Esophagus squamous epithelium (tissue), 5 donors: ENCODE measurements around the gene TTC8. TPM values are rescaled to one million over a fixed set of nuclear protein-coding genes. Genes with fewer than 3 reads are reported as not detected.

ENCODE experiments used
- DNase-seq: peaks from one replicate; lab custom pipeline; 2025; lab: John Stamatoyannopoulos, UW
- H3K27ac ChIP-seq, 4 donors: fragments of 200-600 bp; sonication (generic); one replicate each; pipeline ENCODE4 v1.5.1; 2016 to 2019; ENCODE audit warnings: mild to moderate bottlenecking in 1 of 4
- H3K27me3 ChIP-seq, 4 donors: fragments of 200-600 bp; sonication (generic); 1 replicate in 3 of 4; 2 replicates in 1 of 4; pipeline versions ENCODE4 v1.5.1 to v1.6.0; 2017 to 2021; ENCODE audit warnings: antibody characterized with exemption in 1 of 4
- H3K36me3 ChIP-seq, 3 donors: fragments of 200-600 bp; sonication (generic); one replicate each; pipeline ENCODE4 v1.5.1; 2016 to 2019
- H3K4me1 ChIP-seq, 3 donors: fragments of 200-600 bp; sonication (generic); one replicate each; pipeline ENCODE4 v1.5.1; 2017 to 2019
- H3K4me3 ChIP-seq, 4 donors: fragments of 200-600 bp; sonication (generic); 1 replicate in 3 of 4; 2 replicates in 1 of 4; pipeline ENCODE4 v1.5.1; 2016 to 2019; ENCODE audit warnings: mild to moderate bottlenecking in 2 of 4, moderate library complexity in 1 of 4
- H3K9me3 ChIP-seq, 3 donors: fragments of 200-600 bp; sonication (generic); one replicate each; pipeline ENCODE4 v1.5.1; 2016 to 2019
- CTCF ChIP-seq, 6 experiments: fragments of 450-650 bp in 4 of 6; fragments of 200-600 bp in 2 of 6; sonication (generic) in 2 of 6; IDR thresholded peaks; one replicate each; pipeline ENCODE4 v1.5.1; 2016 to 2019; ENCODE audit warnings: antibody characterized with exemption in 6 of 6, mild to moderate bottlenecking in 4 of 6, moderate library complexity in 4 of 6
- POLR2A ChIP-seq, 4 donors: fragments of 450-650 bp; IDR thresholded peaks; one replicate each; pipeline ENCODE4 v1.6.1; 2017; ENCODE audit warnings: antibody characterized with exemption in 4 of 4, mild to moderate bottlenecking in 4 of 4, moderate library complexity in 3 of 4
- WGBS, 2 donors: methylation state at CpG; one replicate each; pipeline ENCODE4 v1.1.5; 2018; 5-methylcytosine and 5-hydroxymethylcytosine counted together
- intact Hi-C: fragments of 100-400 bp; cut with DNase I; formaldehyde crosslinking; loops from one replicate; pipeline ENCODE4 v1.15.0; 2022
- total RNA-seq, 4 donors: library from RNA; depleted of rRNA; stranded (reverse); fragments of >200 nt; gene quantifications; one replicate each; pipeline ENCODE4 v1.1.0, GENCODE V29; 2016
- donor health status: DM: yes; HTN: yes; CAD: no.

Gene TTC8
- total RNA-seq, 4 donors from 2014 or later = 13.0 to 17.2 (median 15.8) TPM

DNA sequence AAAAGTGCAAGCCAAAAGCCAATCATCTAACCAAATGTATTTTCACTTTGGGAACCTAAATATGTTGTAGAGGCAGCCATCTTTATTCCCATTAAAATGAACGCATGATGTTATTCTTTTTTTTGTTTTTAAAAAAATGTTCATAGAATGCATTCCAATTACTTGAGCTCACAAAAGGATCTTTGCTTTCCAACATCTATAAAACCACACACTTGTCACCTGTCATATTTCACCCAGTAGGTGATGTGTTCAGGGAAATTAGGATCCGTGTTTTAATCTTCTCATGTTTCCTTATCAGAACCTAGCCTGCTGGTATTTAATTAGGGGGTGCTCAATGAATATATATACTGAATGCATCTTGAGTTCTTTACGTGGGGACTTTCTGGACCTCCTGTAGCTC lies 13.6 kb downstream of the TTC8 start:
- TF ChIP-seq POLR2A (IDR thresholded peaks at IDR 0.05) = no peak
- TF ChIP-seq CTCF (IDR thresholded peaks at IDR 0.05) = no peak
- no peak overlapping the region for H3K27ac ChIP-seq
- no peak for DNase-seq
- no peaks in the 10 kb centered on the region for H3K9me3 ChIP-seq
- peaks cover 0 to 22% (median 4%) of the 10 kb centered on the region in 3 donors for H3K4me1 ChIP-seq
- H3K27me3 ChIP-seq = no peaks in the 10 kb centered on the region
- intact Hi-C loops = no loop called here
- H3K36me3 ChIP-seq = peaks cover 0 to 8% (median 0%) of the 10 kb centered on the region in 3 donors
- 92 to 95% methylated on average over 3 of the region's 3 CpGs for WGBS, 2 donors
- no peak overlapping the region for H3K4me3 ChIP-seq

DNA sequence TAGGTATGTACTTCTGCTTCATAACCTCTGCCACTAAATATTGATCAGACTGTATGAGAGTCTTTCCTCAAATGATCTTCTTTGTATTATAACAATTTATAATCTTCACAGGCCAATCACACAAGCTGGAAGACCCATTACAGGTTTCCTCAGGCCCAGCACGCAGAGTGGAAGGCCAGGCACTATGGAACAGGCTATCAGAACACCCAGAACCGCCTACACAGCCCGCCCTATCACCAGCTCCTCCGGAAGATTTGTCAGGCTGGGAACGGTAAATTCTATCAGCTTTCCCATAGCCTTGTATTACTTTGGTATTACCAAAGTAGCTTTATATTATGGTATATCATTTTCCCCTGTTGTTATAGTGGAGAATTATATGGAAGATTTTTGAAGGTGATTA lies 16.5 kb downstream of the TTC8 start:
- no peaks in the 10 kb centered on the region for H3K27me3 ChIP-seq
- no peak overlapping the region for H3K27ac ChIP-seq
- no peaks in the 10 kb centered on the region for H3K9me3 ChIP-seq
- H3K36me3 ChIP-seq = peaks cover 0 to 20% (median 0%) of the 10 kb centered on the region in 3 donors
- peaks cover 0 to 4% (median 0%) of the 10 kb centered on the region in 3 donors for H3K4me1 ChIP-seq
- WGBS, 2 donors = 93 to 98% methylated on average over 5 of the region's 5 CpGs
- DNase-seq = no peak
- TF ChIP-seq CTCF (IDR thresholded peaks at IDR 0.05) = no peak
- no peak for TF ChIP-seq POLR2A (IDR thresholded peaks at IDR 0.05)
- no peak overlapping the region for H3K4me3 ChIP-seq
- intact Hi-C loops = no loop called here

DNA sequence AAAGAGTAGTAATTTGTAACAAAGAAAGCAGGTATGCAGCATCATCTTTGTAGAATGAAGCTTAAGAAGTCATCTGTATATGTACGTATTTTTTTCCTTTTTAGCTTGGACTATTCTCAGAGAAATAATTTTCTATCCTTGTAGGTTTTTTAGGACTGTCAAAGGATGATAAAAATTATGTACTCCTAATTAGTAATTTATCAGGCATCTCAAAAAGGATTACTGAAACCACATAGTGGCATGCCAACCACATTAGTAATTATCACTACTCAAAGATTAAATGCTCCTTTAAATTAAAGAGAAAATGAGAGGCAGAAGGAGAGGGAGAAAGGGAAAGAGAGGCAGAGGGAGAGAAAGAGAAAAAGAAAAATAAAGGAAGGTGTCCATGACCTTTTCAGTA lies 17.3 kb downstream of the TTC8 start:
- TF ChIP-seq POLR2A (IDR thresholded peaks at IDR 0.05) = no peak
- TF ChIP-seq CTCF (IDR thresholded peaks at IDR 0.05) = no peak
- no peaks in the 10 kb centered on the region for H3K9me3 ChIP-seq
- H3K4me1 ChIP-seq = no peaks in the 10 kb centered on the region
- intact Hi-C loops = no loop called here
- no peak overlapping the region for H3K4me3 ChIP-seq
- DNase-seq = no peak
- no peaks in the 10 kb centered on the region for H3K27me3 ChIP-seq
- H3K27ac ChIP-seq = no peak overlapping the region
- peaks cover 0 to 22% (median 0%) of the 10 kb centered on the region in 3 donors for H3K36me3 ChIP-seq
- 73 to 85% methylated on average over 1 of the region's 1 CpG for WGBS, 2 donors

GRCh38 chr14:88842414-88842813 lies 18.0 kb downstream of the TTC8 start:
- no peaks in the 10 kb centered on the region for H3K9me3 ChIP-seq
- no peaks in the 10 kb centered on the region for H3K4me1 ChIP-seq
- intact Hi-C loops = no loop called here
- no peak for DNase-seq
- TF ChIP-seq POLR2A (IDR thresholded peaks at IDR 0.05) = no peak
- TF ChIP-seq CTCF (IDR thresholded peaks at IDR 0.05) = no peak
- H3K4me3 ChIP-seq = no peak overlapping the region
- peaks cover 0 to 25% (median 0%) of the 10 kb centered on the region in 3 donors for H3K36me3 ChIP-seq
- 71 to 88% methylated on average over 1 of the region's 1 CpG for WGBS, 2 donors
- H3K27me3 ChIP-seq = no peaks in the 10 kb centered on the region
- no peak overlapping the region for H3K27ac ChIP-seq

- Histone ChIP-seq H3K9me3 (no peaks in the 10 kb centered on the region), H3K36me3 (peaks cover 0 to 25% (median 0%) of the 10 kb centered on the region in 3 donors), H3K4me1 (no peaks in the 10 kb centered on the region), H3K27me3 (no peaks in the 10 kb centered on the region), H3K4me3 (no peak overlapping the region), H3K27ac (no peak overlapping the region)
- TF ChIP-seq POLR2A (IDR thresholded peaks at IDR 0.05) = no peak
- no peak for DNase-seq
- intact Hi-C loops = no loop called here
- 73 to 75% methylated on average over 2 of the region's 2 CpGs for WGBS, 2 donors
These were observed 20.6 kb downstream of the TTC8 start for GRCh38 chr14:88844980-88845491.

DNA sequence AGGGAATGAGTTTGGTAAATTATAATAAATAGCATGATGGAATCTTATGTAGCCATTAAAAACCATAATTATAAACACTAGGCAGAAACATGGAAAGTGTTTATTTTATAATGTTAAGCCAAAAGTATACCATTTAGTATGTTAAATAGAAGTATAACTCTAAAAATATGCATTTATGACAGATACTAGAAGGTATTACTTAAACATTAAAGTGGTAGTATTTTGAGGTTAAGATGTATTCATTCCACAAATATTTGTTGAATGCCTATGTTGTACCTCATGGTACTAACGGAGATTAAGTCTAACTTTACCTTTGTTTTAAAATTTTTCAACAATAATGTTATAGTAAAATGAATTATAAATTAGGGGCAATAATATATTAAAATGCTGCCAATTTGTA lies 24.1 kb downstream of the TTC8 start:
- peaks cover 0 to 25% (median 0%) of the 10 kb centered on the region in 3 donors for H3K36me3 ChIP-seq
- H3K9me3 ChIP-seq = no peaks in the 10 kb centered on the region
- no peak overlapping the region for H3K27ac ChIP-seq
- TF ChIP-seq CTCF (IDR thresholded peaks at IDR 0.05) (no peak), POLR2A (IDR thresholded peaks at IDR 0.05) (no peak)
- no peak overlapping the region for H3K4me3 ChIP-seq
- intact Hi-C loops = no loop called here
- 89 to 100% methylated on average over 1 of the region's 1 CpG for whole genome bisulfite sequencing, 2 donors
- H3K4me1 ChIP-seq = no peaks in the 10 kb centered on the region
- H3K27me3 ChIP-seq = no peaks in the 10 kb centered on the region
- DNase-seq = no peak
